Heart left ventricle (tissue), 16 donors: ENCODE measurements around the gene SKOR1. TPM values are rescaled to one million over a fixed set of nuclear protein-coding genes. Genes with fewer than 3 reads are reported as not detected.

Experiments
- ATAC-seq, 4 donors: fragments of 200-7000 bp; cut with Tn5 transposase; one replicate each; pipeline ENCODE4 v1.9.1; 2020 to 2022; ENCODE audit warnings: moderate library complexity in 4 of 4, mild to moderate bottlenecking in 3 of 4, moderate number of reproducible peaks in 1 of 4
- DNase-seq, 5 donors: peaks; one replicate each; pipeline ENCODE4 v3.0.0-alpha.2; 2020
- H3K27ac ChIP-seq, 12 donors: fragments of 200-600 bp; sonication (generic) in 4 of 12; one replicate each; pipeline versions ENCODE4 v1.5.0 to v1.8.0; 2016 to 2022; ENCODE audit warnings: mild to moderate bottlenecking in 2 of 12
- H3K27me3 ChIP-seq, 9 donors: fragments of 200-600 bp; sonication (generic) in 2 of 9; one replicate each; pipeline versions ENCODE4 v1.5.1 to v1.8.0; 2016 to 2022; ENCODE audit warnings: mild to moderate bottlenecking in 3 of 9
- H3K36me3 ChIP-seq, 9 donors: fragments of 200-600 bp; sonication (generic) in 2 of 9; one replicate each; pipeline versions ENCODE4 v1.5.0 to v1.8.0; 2018 to 2022; ENCODE audit warnings: mild to moderate bottlenecking in 2 of 9
- H3K4me1 ChIP-seq, 12 donors: fragments of 200-600 bp; sonication (generic) in 4 of 12; one replicate each; pipeline versions ENCODE4 v1.5.0 to v1.8.0; 2016 to 2022; ENCODE audit warnings: mild to moderate bottlenecking in 3 of 12
- H3K4me3 ChIP-seq, 12 donors: fragments of 200-600 bp; sonication (generic) in 4 of 12; one replicate each; pipeline versions ENCODE4 v1.5.0 to v1.8.0; 2017 to 2022; ENCODE audit warnings: mild to moderate bottlenecking in 9 of 12, moderate library complexity in 4 of 12
- H3K9me3 ChIP-seq, 12 donors: fragments of 200-600 bp; sonication (generic) in 4 of 12; one replicate each; pipeline versions ENCODE4 v1.5.0 to v1.8.0; 2016 to 2022; ENCODE audit warnings: mild to moderate bottlenecking in 1 of 12
- POLR2A ChIP-seq, 2 donors: fragments of 450-650 bp; IDR thresholded peaks; one replicate each; pipeline ENCODE4 v1.6.1; 2017; ENCODE audit warnings: antibody characterized with exemption in 2 of 2, mild to moderate bottlenecking in 2 of 2, moderate library complexity in 2 of 2
- WGBS, 4 donors: extraction: QIAGEN DNeasy Blood & Tissue Kit in 2 of 4; methylation state at CpG; one replicate each; pipeline versions ENCODE4 v1.1.5 to v1.1.7; 2013 to 2018; 5-methylcytosine and 5-hydroxymethylcytosine counted together
- intact Hi-C, 10 donors: fragments of 100-400 bp; cut with DNase I; formaldehyde crosslinking; loops; one replicate each; pipeline versions ENCODE4 v1.11.1 to v1.14.2; 2022
- polyA plus RNA-seq, 2 donors: library from polyadenylated mRNA; stranded (reverse); fragments of 200-250 nt; gene quantifications; one replicate each; pipeline ENCODE4 v1.2.3, GENCODE V29; 2013
- total RNA-seq, 9 donors: library from RNA; depleted of rRNA in 2 of 9; stranded (reverse); fragments of >200 nt in 2 of 9; fragmentation: NEBNext Ultra II Directional in 3 of 9; extraction: Animal tissue kit (Norgen Biotek cat#: 25700) in 3 of 9; gene quantifications; one replicate each; pipeline versions ENCODE4 v1.1.0 to v1.2.4, GENCODE V29; 2016 to 2023
- TF ChIP-seq, protein P1 (sequence below), 12 donors: fragments of 200-600 bp; sonication (generic) in 4 of 12; IDR thresholded peaks; one replicate each; pipeline versions ENCODE4 v1.5.0 to v1.8.0; 2018 to 2022; ENCODE audit warnings: antibody characterized with exemption in 12 of 12, mild to moderate bottlenecking in 5 of 12
- donor health status: ischemic (EF 13 %, LVEDD 7.1; RV severe dilation, severe dysfunction).
- donor health status: healthy with polysubstance abuse.
- donor health status: DM: no; HTN: yes; CAD: no.
- donor health status: DM: no; HTN: no; CAD: no.
- donor health status: ischemic (EF 25% LVEDD 6.9; RV normal size, moderate dysfunction).
- donor health status: ischemic (EF 25% LVEDD 5.7; RV mildly dilated, moderate dysfunction).
- donor health status: healthy.
- donor health status: DM: yes; HTN: yes; CAD: no.
- donor health status: ischemic (EF 35%, LVEDD 5.7; RV mildly dilated, moderate dysfunction).
- donor health status: nonischemic (EF 11% LVEDD 7.7; RV severe dilation, severe dysfunction).
- donor health status: DM: yes; HTN: yes; CAD: no.
- donor health status: PGD.
- donor health status: ischemic (EF 29% LVEDD 5.4; RV normal size, mild dysfunction).
- donor health status: nonischemic (EF 23%, LVEDD 6.1; RV moderate dilation, normal function).

Gene SKOR1
- total and polyA plus RNA-seq, 11 donors, result 0.07 to 0.27 (median 0.19) TPM; not detected in 2

DNA sequence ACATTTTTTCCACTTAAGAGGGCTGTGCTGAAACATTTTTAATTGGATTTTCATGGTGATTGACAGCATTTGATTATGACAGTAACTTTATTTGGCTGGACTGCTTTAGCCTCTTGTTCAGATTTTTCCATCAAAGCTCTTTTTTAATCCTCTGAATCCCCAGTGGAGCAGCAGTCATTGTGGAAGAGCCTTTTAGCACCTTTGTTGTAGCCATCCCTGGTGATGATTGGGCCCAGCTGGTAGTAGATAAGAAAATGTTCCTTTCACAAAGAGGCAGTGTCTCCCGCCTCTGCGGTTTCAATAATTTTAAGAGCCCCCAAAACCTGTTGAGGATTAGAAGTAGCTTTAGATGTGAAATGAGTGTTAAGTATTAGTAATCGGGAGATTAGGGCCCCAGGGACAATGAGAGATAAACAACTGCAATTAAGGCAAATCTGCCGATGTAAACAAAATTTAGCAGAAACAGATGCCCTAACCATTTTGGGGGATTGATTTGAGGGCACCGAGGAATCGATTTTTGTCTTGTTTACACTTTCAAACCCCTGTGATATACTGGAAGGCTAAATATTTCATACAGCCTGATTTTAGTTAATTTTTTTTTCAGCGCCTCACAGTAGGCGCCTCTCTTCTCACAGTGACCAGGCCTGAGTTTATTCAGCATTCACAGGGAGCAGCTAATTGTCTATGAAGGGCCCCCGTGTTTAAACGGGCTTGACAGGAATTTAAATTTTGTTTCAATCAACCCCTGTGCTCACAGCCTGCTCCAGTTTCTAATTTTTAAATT is 43.2 kb upstream of the SKOR1 start:
- Histone ChIP-seq H3K4me3 (no peak overlapping the region), H3K27ac (no peak overlapping the region), H3K4me1 (peaks cover 0 to 3% (median 0%) of the 10 kb centered on the region in 12 donors), H3K36me3 (peaks cover 0 to 17% (median 0%) of the 10 kb centered on the region in 9 donors), H3K9me3 (no peaks in the 10 kb centered on the region), H3K27me3 (no peaks in the 10 kb centered on the region)
- WGBS, 4 donors, result 77 to 82% (median 79%) methylated on average over 10 of the region's 10 CpGs
- DNase-seq, result no peak
- ATAC-seq, result no peak
- intact Hi-C loops, result loop anchor here in 1 of 10 donors (2.0 kb wide), 1 partner anchor 37 kb away; no protein-coding TSS in a partner anchor
- TF ChIP-seq, protein P1, sequence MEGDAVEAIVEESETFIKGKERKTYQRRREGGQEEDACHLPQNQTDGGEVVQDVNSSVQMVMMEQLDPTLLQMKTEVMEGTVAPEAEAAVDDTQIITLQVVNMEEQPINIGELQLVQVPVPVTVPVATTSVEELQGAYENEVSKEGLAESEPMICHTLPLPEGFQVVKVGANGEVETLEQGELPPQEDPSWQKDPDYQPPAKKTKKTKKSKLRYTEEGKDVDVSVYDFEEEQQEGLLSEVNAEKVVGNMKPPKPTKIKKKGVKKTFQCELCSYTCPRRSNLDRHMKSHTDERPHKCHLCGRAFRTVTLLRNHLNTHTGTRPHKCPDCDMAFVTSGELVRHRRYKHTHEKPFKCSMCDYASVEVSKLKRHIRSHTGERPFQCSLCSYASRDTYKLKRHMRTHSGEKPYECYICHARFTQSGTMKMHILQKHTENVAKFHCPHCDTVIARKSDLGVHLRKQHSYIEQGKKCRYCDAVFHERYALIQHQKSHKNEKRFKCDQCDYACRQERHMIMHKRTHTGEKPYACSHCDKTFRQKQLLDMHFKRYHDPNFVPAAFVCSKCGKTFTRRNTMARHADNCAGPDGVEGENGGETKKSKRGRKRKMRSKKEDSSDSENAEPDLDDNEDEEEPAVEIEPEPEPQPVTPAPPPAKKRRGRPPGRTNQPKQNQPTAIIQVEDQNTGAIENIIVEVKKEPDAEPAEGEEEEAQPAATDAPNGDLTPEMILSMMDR (IDR thresholded peaks at IDR 0.05), result no peak
- no peak for TF ChIP-seq POLR2A (IDR thresholded peaks at IDR 0.05)

GRCh38 chr15:67782691-67782991 is 42.7 kb upstream of the SKOR1 start:
- no peak for ATAC-seq
- intact Hi-C loops, result no loop called here
- DNase-seq, result no peak
- Histone ChIP-seq H3K27ac (no peak overlapping the region), H3K27me3 (no peaks in the 10 kb centered on the region), H3K4me3 (no peak overlapping the region), H3K36me3 (peaks cover 0 to 17% (median 0%) of the 10 kb centered on the region in 9 donors), H3K4me1 (peaks cover 0 to 3% (median 0%) of the 10 kb centered on the region in 12 donors), H3K9me3 (no peaks in the 10 kb centered on the region)
- 73 to 81% (median 75%) methylated on average over 7 of the region's 7 CpGs for WGBS, 4 donors
- TF ChIP-seq, protein P1 (IDR thresholded peaks at IDR 0.05), result no peak
- TF ChIP-seq POLR2A (IDR thresholded peaks at IDR 0.05), result no peak

- DNase-seq (no peak), ATAC-seq (no peak)
- Histone ChIP-seq H3K4me3 (no peak overlapping the region), H3K9me3 (no peaks in the 10 kb centered on the region), H3K4me1 (peaks cover 0 to 3% (median 0%) of the 10 kb centered on the region in 12 donors), H3K36me3 (peaks cover 0 to 17% (median 0%) of the 10 kb centered on the region in 9 donors), H3K27me3 (no peaks in the 10 kb centered on the region), H3K27ac (no peak overlapping the region)
- WGBS, 4 donors, result 82 to 97% (median 92%) methylated on average over 7 of the region's 7 CpGs
- TF ChIP-seq, protein P1 (IDR thresholded peaks at IDR 0.05), result no peak
- TF ChIP-seq POLR2A (IDR thresholded peaks at IDR 0.05), result no peak
- intact Hi-C loops, result no loop called here
These were observed 42.0 kb upstream of the SKOR1 start for GRCh38 chr15:67783303-67783702.

- WGBS, 4 donors, result 72 to 95% (median 74%) methylated on average over 4 of the region's 4 CpGs
- no peak for ATAC-seq
- Histone ChIP-seq H3K9me3 (no peaks in the 10 kb centered on the region), H3K27me3 (no peaks in the 10 kb centered on the region), H3K36me3 (peaks cover 0 to 17% (median 0%) of the 10 kb centered on the region in 9 donors), H3K27ac (no peak overlapping the region), H3K4me3 (no peak overlapping the region), H3K4me1 (peaks cover 0 to 3% (median 0%) of the 10 kb centered on the region in 12 donors)
- intact Hi-C loops, result no loop called here
- TF ChIP-seq, protein P1 (IDR thresholded peaks at IDR 0.05), result no peak
- no peak for TF ChIP-seq POLR2A (IDR thresholded peaks at IDR 0.05)
- no peak for DNase-seq
These were observed 41.1 kb upstream of the SKOR1 start for GRCh38 chr15:67784090-67784781.
